Spinal cord (tissue), 10 donors: ENCODE data around the gene KRTAP5-9. TPM values are rescaled to one million over a fixed set of nuclear protein-coding genes. Genes with fewer than 3 reads are reported as not detected.

Experiments
- DNase-seq, 6 donors: peaks; one replicate each; pipeline versions ENCODE4 v3.0.0 to v3.0.0-alpha.2; 2013 to 2015; ENCODE audit warnings: low spot score in 6 of 6, low read depth in 4 of 6
- H3K27ac ChIP-seq: one replicate; pipeline ENCODE4 v1.5.1; 2013; ENCODE audit warnings: low read depth, low read length, control low read depth
- H3K27me3 ChIP-seq: one replicate; pipeline ENCODE4 v1.6.1; 2013; ENCODE audit warnings: low read length; ENCODE audit not compliant: control insufficient read depth, insufficient read depth
- H3K36me3 ChIP-seq: one replicate; pipeline ENCODE4 v1.6.1; 2013; ENCODE audit warnings: low read length; ENCODE audit not compliant: control insufficient read depth, insufficient read depth
- H3K4me1 ChIP-seq: one replicate; pipeline ENCODE4 v1.6.1; 2013; ENCODE audit warnings: low read length; ENCODE audit not compliant: control insufficient read depth, insufficient read depth
- H3K4me3 ChIP-seq: one replicate; pipeline ENCODE4 v1.5.1; 2013; ENCODE audit warnings: low read depth, low read length, control low read depth
- H3K9me3 ChIP-seq: one replicate; pipeline ENCODE4 v1.6.1; 2013; ENCODE audit warnings: low read length; ENCODE audit not compliant: control insufficient read depth, insufficient read depth
- WGBS: methylation state at CpG from one replicate; pipeline ENCODE4 v1.1.5; 2013; ENCODE audit warnings: missing lambda C conversion rate; ENCODE audit not compliant: insufficient coverage; 5-methylcytosine and 5-hydroxymethylcytosine counted together
- polyA plus RNA-seq, 2 donors: library from polyadenylated mRNA; unstranded; fragments of 120-200 nt; gene quantifications; one replicate each; pipeline ENCODE4 v1.2.1, GENCODE V29; 2013; ENCODE audit not compliant: insufficient read length in 2 of 2
- total RNA-seq, 2 donors: library from RNA; depleted of rRNA in 1 of 2; stranded (reverse); fragments of 120-200 nt in 1 of 2; fragments of >200 nt in 1 of 2; gene quantifications; one replicate each; pipeline versions ENCODE4 v1.2.3 to v1.2.4, GENCODE V29; 2013 to 2014
- donor health status: healthy.

The KRTAP5-9 gene
- total and polyA plus RNA-seq, 4 donors, result 0.38 to 0.71 TPM; not detected in 2

GRCh38 chr11:71542382-71542781 lies 5.8 kb upstream of the KRTAP5-9 start:
- H3K36me3 ChIP-seq, result no peaks in the 10 kb centered on the region
- no peak overlapping the region for H3K27ac ChIP-seq
- H3K4me3 ChIP-seq, result no peak overlapping the region
- no peaks in the 10 kb centered on the region for H3K4me1 ChIP-seq
- H3K27me3 ChIP-seq, result no peaks in the 10 kb centered on the region
- H3K9me3 ChIP-seq, result peaks cover 2% of the 10 kb centered on the region
- no peak for DNase-seq
- 85% methylated on average over 7 of the region's 7 CpGs for WGBS

GRCh38 chr11:71542879-71543777 lies 5.1 kb upstream of the KRTAP5-9 start:
- 71% methylated on average over 15 of the region's 15 CpGs for WGBS
- no peaks in the 10 kb centered on the region for H3K36me3 ChIP-seq
- H3K9me3 ChIP-seq, result peaks cover 2% of the 10 kb centered on the region
- H3K4me3 ChIP-seq, result no peak overlapping the region
- no peaks in the 10 kb centered on the region for H3K4me1 ChIP-seq
- no peak overlapping the region for H3K27ac ChIP-seq
- no peaks in the 10 kb centered on the region for H3K27me3 ChIP-seq
- no peak for DNase-seq

GRCh38 chr11:71543866-71544265 lies 4.4 kb upstream of the KRTAP5-9 start:
- Histone ChIP-seq H3K4me1 (peaks cover 5% of the 10 kb centered on the region), H3K4me3 (no peak overlapping the region), H3K27me3 (no peaks in the 10 kb centered on the region), H3K36me3 (no peaks in the 10 kb centered on the region), H3K27ac (no peak overlapping the region), H3K9me3 (peaks cover 2% of the 10 kb centered on the region)
- no peak for DNase-seq
- 72% methylated on average over 4 of the region's 8 CpGs for WGBS

- Histone ChIP-seq H3K4me1 (peaks cover 7% of the 10 kb centered on the region), H3K4me3 (no peak overlapping the region), H3K36me3 (no peaks in the 10 kb centered on the region), H3K27ac (no peak overlapping the region), H3K27me3 (no peaks in the 10 kb centered on the region), H3K9me3 (peaks cover 2% of the 10 kb centered on the region)
- DNase-seq, result no peak
- 71% methylated on average over 3 of the region's 6 CpGs for WGBS
Measured at GRCh38 chr11:71544525-71545214, 3.5 kb upstream of the KRTAP5-9 start.

GRCh38 chr11:71545405-71545966 lies 2.7 kb upstream of the KRTAP5-9 start:
- Histone ChIP-seq H3K27ac (no peak overlapping the region), H3K36me3 (no peaks in the 10 kb centered on the region), H3K4me1 (peaks cover 7% of the 10 kb centered on the region), H3K27me3 (no peaks in the 10 kb centered on the region), H3K4me3 (no peak overlapping the region), H3K9me3 (peaks cover 2% of the 10 kb centered on the region)
- WGBS, result 93% methylated on average over 10 of the region's 12 CpGs
- no peak for DNase-seq

GRCh38 chr11:71548716-71549151 lies 514 bp downstream of the KRTAP5-9 start:
- WGBS, result 59% methylated on average over 5 of the region's 5 CpGs
- H3K36me3 ChIP-seq, result no peaks in the 10 kb centered on the region
- H3K27ac ChIP-seq, result no peak overlapping the region
- no peak overlapping the region for H3K4me3 ChIP-seq
- no peak for DNase-seq
- no peaks in the 10 kb centered on the region for H3K27me3 ChIP-seq
- peaks cover 7% of the 10 kb centered on the region for H3K4me1 ChIP-seq
- H3K9me3 ChIP-seq, result peaks cover 2% of the 10 kb centered on the region

GRCh38 chr11:71551711-71552110 lies 3.5 kb downstream of the KRTAP5-9 start:
- no peaks in the 10 kb centered on the region for H3K9me3 ChIP-seq
- no CpG with 5 or more reads among the region's 1 CpG for WGBS
- peaks cover 7% of the 10 kb centered on the region for H3K4me1 ChIP-seq
- H3K27ac ChIP-seq, result no peak overlapping the region
- H3K4me3 ChIP-seq, result no peak overlapping the region
- DNase-seq, result no peak
- no peaks in the 10 kb centered on the region for H3K36me3 ChIP-seq
- no peaks in the 10 kb centered on the region for H3K27me3 ChIP-seq

- no peak overlapping the region for H3K27ac ChIP-seq
- H3K4me3 ChIP-seq, result no peak overlapping the region
- 96% methylated on average over 6 of the region's 6 CpGs for WGBS
- no peaks in the 10 kb centered on the region for H3K9me3 ChIP-seq
- no peaks in the 10 kb centered on the region for H3K4me1 ChIP-seq
- DNase-seq, result no peak
- H3K27me3 ChIP-seq, result no peaks in the 10 kb centered on the region
- no peaks in the 10 kb centered on the region for H3K36me3 ChIP-seq
Measured at GRCh38 chr11:71554996-71555395, 6.8 kb downstream of the KRTAP5-9 start.

GRCh38 chr11:71555508-71555907 lies 7.3 kb downstream of the KRTAP5-9 start:
- H3K9me3 ChIP-seq, result no peaks in the 10 kb centered on the region
- WGBS, result 96% methylated on average over 11 of the region's 11 CpGs
- no peak overlapping the region for H3K27ac ChIP-seq
- no peak for DNase-seq
- H3K27me3 ChIP-seq, result no peaks in the 10 kb centered on the region
- H3K36me3 ChIP-seq, result no peaks in the 10 kb centered on the region
- H3K4me3 ChIP-seq, result no peak overlapping the region
- H3K4me1 ChIP-seq, result no peaks in the 10 kb centered on the region
